Measurements from ENCODE around the gene SPIRE1.
A peak's percentile ranks its signal among the peaks of the same experiment; 100 is the strongest.

SPIRE1 gene

GRCh38 chr18:12657684-12658425 is at the start of gene SPIRE1:
Gene SPIRE1, minus strand, starts transcription at chr18:12658107. Its CDS starts 241 bp downstream, at chr18:12657866.
- FAIRE-seq (peak; percentile 99), DNase-seq (ENCODE audit: low spot score) (peak; percentile 93)

GRCh38 chr18:12703664-12704063 is 45.8 kb upstream of the SPIRE1 start:
- FAIRE-seq (peak; percentile 52), DNase-seq (ENCODE audit: low spot score) (peak; percentile 39)

DNA sequence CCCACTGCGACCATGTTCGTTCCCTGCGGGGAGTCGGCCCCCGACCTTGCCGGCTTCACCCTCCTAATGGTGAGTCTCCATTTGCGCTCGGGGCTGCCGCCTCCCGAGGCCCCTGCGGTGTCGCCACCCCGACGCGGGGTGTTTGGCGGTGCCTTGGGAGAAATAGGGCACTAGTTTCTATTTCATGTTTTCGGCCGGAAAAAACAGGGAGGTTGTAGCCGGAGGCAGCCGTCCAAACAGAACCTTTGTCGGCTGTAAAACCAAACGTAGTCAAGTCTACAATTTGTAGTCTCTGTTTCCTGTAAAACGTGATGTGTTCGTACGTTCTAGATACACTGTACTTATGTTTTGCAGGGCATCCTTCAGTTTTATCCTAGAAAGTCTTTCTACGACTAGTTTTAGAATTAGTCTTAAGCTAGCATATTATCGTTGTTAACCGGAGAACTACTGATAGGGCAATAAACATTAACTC is 45.2 kb upstream of the SPIRE1 start:
- FAIRE-seq (no peak), DNase-seq (ENCODE audit: low spot score) (no peak)

DNA sequence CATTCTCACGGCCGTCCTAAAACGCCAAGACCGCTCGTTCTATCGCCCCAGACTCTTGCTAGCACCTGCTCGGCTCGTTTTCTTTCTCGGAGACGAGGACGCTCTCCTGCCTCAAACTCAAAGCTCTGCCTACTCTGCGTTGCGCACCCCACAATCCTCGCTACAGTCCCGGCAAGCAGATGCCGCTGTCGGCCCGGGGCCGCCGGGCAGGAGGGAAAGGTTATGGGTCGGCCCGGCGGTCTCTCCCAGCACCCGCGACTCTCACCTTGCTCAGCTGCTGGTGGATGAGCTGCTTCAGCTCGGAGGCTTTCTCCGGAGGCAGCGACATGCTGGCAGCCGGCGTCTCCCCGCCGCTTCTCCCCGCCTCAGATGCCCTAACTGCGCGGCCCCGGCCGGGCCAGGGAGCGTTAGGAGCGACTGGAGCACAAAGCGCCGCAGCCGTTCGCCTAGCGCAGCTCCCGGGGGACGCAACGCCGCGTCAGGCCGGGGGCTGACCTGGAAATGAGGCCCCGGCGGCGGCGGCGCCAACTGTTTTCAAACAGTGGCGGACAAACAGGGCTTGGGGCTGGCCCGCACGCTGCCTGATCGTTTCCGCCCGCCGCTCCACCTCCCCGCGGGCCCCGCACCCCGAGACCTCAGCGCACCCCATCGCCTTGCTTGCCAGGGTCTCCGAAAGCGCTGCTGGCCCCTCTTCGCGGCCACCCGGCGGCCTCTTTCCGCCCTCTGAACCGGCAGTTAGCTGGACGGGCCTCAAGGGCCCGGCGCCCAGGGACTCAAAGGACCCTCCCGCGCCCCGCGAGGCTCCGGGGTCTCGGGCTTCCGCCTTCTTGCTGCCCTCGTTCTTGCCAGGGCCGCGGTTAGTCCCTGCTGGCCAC is 44.6 kb upstream of the SPIRE1 start, which contains the start of the genes CEP76 and PSMG2:
TSS of gene CEP76 (minus strand) at position 503 of the 875 bp plus-strand sequence. CDS start at position 328, 175 bp downstream.
TSS of gene PSMG2 (plus strand) at position 822 of the 875 bp plus-strand sequence. CDS start 66 bp downstream, outside the sequence.
- peak; percentile 100 for DNase-seq (ENCODE audit: low spot score)
- FAIRE-seq, result peak; percentile 90

GRCh38 chr18:12701161-12701560 is 43.3 kb upstream of the SPIRE1 start:
- DNase-seq (ENCODE audit: low spot score) (no peak), FAIRE-seq (peak; percentile 86)

DNA sequence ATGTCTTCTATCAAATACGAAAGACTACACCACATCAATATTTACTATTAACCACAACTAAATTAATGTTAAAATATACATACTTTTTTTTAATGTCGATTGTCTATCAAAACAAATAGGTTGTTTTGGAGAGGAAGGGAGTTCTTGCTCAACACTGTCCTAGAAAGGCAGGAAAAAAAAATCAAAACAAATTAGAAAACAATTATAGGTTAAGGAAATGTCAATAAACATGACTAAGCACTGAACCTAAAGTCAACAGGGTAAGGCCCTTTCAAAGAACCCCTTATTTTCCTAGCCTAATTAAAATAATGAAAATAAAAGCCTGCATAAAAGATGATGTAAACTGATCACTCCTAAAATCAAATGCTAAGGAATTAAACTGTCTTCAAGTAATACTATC is 41.8 kb upstream of the SPIRE1 start:
- FAIRE-seq, result no peak
- no peak for DNase-seq (ENCODE audit: low spot score)

GRCh38 chr18:12694032-12694431 is 36.1 kb upstream of the SPIRE1 start:
- FAIRE-seq (no peak), DNase-seq (ENCODE audit: low spot score) (no peak)

- DNase-seq (ENCODE audit: low spot score), result no peak
- FAIRE-seq, result peak; percentile 89
Measured at GRCh38 chr18:12692206-12692605, 34.3 kb upstream of the SPIRE1 start.

- DNase-seq (ENCODE audit: low spot score) (no peak), FAIRE-seq (no peak)
Measured at GRCh38 chr18:12689256-12689850, 31.4 kb upstream of the SPIRE1 start.

DNA sequence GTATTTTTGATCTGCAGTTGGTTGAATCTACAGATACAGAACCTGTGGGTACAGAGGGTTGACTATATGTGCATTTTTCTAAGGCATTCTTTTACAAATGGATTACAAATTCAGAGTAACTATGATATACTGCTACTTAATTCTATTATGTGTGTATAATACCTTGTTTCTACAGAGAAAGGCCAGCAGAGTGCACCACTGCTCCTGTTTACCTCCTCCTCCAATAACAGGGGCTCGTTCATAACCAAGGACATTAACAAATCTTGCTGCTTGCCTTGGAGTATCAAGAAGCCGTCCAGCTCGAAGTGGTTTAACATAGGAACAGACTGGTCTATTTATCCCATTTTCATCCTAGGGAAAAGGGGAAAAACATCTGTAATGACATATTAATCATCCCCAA is 28.2 kb upstream of the SPIRE1 start:
- DNase-seq (ENCODE audit: low spot score), result peak; percentile 49
- FAIRE-seq, result peak; percentile 66

GRCh38 chr18:12679183-12679786 is 21.4 kb upstream of the SPIRE1 start:
- FAIRE-seq, result peak; percentile 5
- DNase-seq (ENCODE audit: low spot score), result no peak

- DNase-seq (ENCODE audit: low spot score) (no peak), FAIRE-seq (no peak)
Measured at GRCh38 chr18:12668041-12668440, 10.1 kb upstream of the SPIRE1 start.

DNA sequence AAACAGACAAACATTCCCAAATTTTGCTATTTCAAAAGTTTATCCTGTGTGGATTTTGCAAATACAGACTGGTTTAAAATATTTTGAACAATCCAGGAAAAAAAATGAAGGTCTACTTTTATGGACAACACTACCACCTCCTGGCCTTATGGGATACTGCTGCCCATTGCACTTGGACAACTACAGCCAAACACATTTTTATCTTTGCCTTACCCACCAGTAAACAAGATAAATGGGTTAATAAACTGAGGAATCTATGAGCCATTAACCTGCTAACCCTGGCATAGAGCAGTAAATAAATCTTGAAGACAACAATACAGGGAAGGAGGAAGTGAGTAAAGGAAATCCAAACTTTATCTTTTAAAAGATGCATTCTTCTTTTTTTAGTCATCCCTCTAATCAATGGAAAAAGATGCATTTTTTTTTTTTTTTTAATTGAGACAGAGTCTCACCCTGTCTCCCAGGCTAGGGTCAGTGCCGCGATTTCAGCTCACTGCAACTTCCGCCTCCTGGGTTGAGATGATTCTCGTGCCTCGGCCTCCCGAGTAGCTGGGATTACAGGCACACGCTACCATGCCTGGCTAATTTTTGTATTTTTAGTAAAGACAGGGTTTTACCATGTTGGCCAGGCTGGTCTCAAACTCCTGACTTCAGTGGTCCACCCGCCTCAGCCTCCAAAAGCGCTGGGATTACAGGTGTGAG is 2.1 kb upstream of the SPIRE1 start:
- peak; percentile 89 for DNase-seq (ENCODE audit: low spot score)

GRCh38 chr18:12658426-12659138 is 675 bp upstream of the SPIRE1 start:
- no peak for DNase-seq (ENCODE audit: low spot score)
- no peak for FAIRE-seq

More for the DNA sequence above, 2.1 kb upstream of the SPIRE1 start:
- FAIRE-seq, result peak; percentile 97

- peak; percentile 99 for FAIRE-seq
Measured at GRCh38 chr18:12656938-12657683, 796 bp downstream of the SPIRE1 start.

DNA sequence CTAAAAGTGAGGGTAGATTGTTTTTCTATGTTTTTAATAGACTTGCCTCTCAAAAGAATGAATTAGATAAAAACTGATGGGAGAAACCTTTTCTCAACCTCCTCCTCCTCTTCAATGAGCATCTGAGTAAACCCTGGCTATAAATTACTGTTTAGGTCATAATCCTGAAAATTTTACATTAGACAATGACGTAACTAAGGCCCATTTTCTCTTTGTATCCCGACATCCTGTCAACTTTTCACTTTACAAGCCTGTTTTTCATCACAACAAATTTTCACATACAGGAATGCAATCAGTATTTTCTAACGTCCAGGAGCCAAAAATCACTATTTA is 1.3 kb downstream of the SPIRE1 start:
- no peak for FAIRE-seq
- DNase-seq (ENCODE audit: low spot score), result peak; percentile 46

More at GRCh38 chr18:12656938-12657683, 796 bp downstream of the SPIRE1 start:
- peak; percentile 83 for DNase-seq (ENCODE audit: low spot score)

DNA sequence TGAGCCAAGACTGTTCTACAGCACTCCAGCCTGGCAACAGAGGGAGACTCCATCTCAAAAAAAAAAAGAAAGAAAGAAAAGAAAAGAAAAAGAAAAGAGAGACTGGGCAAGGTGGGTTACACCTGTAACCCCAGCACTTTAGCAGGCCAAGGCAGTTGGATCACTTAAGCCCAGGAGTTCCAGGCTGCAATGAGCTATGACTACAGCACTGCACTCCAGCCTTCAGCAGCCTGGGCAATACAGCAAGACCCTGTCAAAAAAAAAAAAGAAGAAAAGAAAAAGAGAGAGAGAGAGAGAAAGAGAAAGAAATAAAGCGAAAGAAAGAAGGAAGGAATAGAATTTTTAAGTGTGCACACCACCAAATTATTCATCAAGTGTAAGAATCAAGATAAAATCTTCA is 2.9 kb downstream of the SPIRE1 start:
- no peak for FAIRE-seq
- no peak for DNase-seq (ENCODE audit: low spot score)

GRCh38 chr18:12652861-12653401 is 5.0 kb downstream of the SPIRE1 start:
- FAIRE-seq, result peak; percentile 93
- peak; percentile 37 for DNase-seq (ENCODE audit: low spot score)

DNA sequence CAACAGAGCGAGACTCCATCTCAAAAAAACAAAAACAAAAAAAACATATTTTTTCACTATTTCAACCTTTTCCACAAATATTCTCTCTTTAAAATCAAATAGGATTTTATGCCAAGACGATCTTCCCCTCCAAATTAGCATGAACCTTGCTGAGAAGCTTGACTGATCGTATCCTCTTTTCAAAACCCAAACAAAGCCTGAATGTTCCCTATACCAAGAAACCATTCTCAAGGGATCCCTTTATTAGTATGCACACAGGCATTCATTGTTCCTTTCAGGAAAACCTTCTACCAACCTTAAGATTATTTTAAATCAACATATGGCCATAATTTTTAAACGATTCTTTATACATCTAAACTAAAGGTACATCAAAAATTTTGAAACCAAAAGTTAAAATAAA is 6.3 kb downstream of the SPIRE1 start:
- no peak for DNase-seq (ENCODE audit: low spot score)
- no peak for FAIRE-seq

Measured in urothelium cell line (cell line).